Endodermal cell (in vitro differentiated cells): ENCODE data around the gene UBXN11. TPM values are rescaled to one million over a fixed set of nuclear protein-coding genes. Genes with fewer than 3 reads are reported as not detected.

Experiments used
- DNase-seq: peaks from one replicate; pipeline ENCODE4 v3.0.0-alpha.2; 2017
- H3K27ac ChIP-seq: 2 replicates; pipeline ENCODE4 v1.5.1; 2013; ENCODE audit warnings: mild to moderate bottlenecking, low read depth, low read length, moderate library complexity
- H3K27me3 ChIP-seq: 2 replicates; pipeline ENCODE4 v1.6.1; 2013; ENCODE audit warnings: mild to moderate bottlenecking, low read length, moderate library complexity; ENCODE audit not compliant: insufficient read depth, control insufficient read depth, poor library complexity, severe bottlenecking
- H3K36me3 ChIP-seq: 2 replicates; pipeline ENCODE4 v1.7.0; 2013; ENCODE audit warnings: mild to moderate bottlenecking, low read length, moderate library complexity; ENCODE audit not compliant: control insufficient read depth, insufficient read depth
- H3K4me1 ChIP-seq: one replicate; pipeline ENCODE4 v1.7.0; 2013; ENCODE audit warnings: low read length; ENCODE audit not compliant: control insufficient read depth, insufficient read depth
- H3K4me3 ChIP-seq: 2 replicates; pipeline ENCODE4 v1.5.1; 2013; ENCODE audit warnings: mild to moderate bottlenecking, low read length, moderate library complexity
- H3K9ac ChIP-seq: 2 replicates; pipeline ENCODE4 v1.6.1; 2013; ENCODE audit warnings: mild to moderate bottlenecking, low read length, moderate library complexity; ENCODE audit not compliant: poor library complexity, severe bottlenecking; ENCODE audit errors: extremely low read depth
- H3K9me3 ChIP-seq: 2 replicates; pipeline ENCODE4 v1.6.1; 2013; ENCODE audit warnings: mild to moderate bottlenecking, low read length, moderate library complexity; ENCODE audit not compliant: control insufficient read depth
- H3K27ac Mint-ChIP-seq: 2 replicates; pipeline ENCODE4 v1.8.0; 2020; ENCODE audit warnings: mixed read lengths
- H3K27me3 Mint-ChIP-seq: 2 replicates; pipeline ENCODE4 v1.8.0; 2021; ENCODE audit warnings: mild to moderate bottlenecking, mixed read lengths; ENCODE audit not compliant: insufficient read depth
- H3K36me3 Mint-ChIP-seq: 2 replicates; pipeline ENCODE4 v1.8.0; 2020; ENCODE audit warnings: low read depth, mixed read lengths
- H3K4me1 Mint-ChIP-seq: 2 replicates; pipeline ENCODE4 v1.8.0; 2020; ENCODE audit warnings: mixed read lengths
- H3K4me3 Mint-ChIP-seq: 2 replicates; pipeline ENCODE4 v1.8.0; 2020; ENCODE audit warnings: mild to moderate bottlenecking, moderate library complexity, mixed read lengths
- H3K9me3 Mint-ChIP-seq: 2 replicates; pipeline ENCODE4 v1.8.0; 2020; ENCODE audit warnings: mild to moderate bottlenecking, mixed read lengths
- CTCF ChIP-seq: fragments of 200-600 bp; sonication (generic); conservative IDR thresholded peaks from 2 replicates; pipeline ENCODE4 v1.5.0; 2021; ENCODE audit warnings: antibody characterized with exemption, mild to moderate bottlenecking
- WGBS, 2 experiments: methylation state at CpG; one replicate each; pipeline versions ENCODE4 v1.1.5 to v1.1.7; 2013; ENCODE audit warnings: missing lambda C conversion rate in 2 of 2, mixed read lengths in 1 of 2; ENCODE audit not compliant: insufficient coverage in 1 of 2, insufficient read length in 1 of 2; 5-methylcytosine and 5-hydroxymethylcytosine counted together
- total RNA-seq, 2 donors: library from RNA; stranded (reverse); fragmentation: NEBNext Ultra II Directional in 1 of 2; extraction: Animal tissue kit (Norgen Biotek cat#: 25700) in 1 of 2; gene quantifications; 2 replicates in 1 of 2; 3 replicates in 1 of 2; pipeline ENCODE4 v1.2.1, GENCODE V29; 2021

UBXN11 gene
- total RNA-seq, 2 donors from 2014 or later, result 24.3 to 30.3 TPM

- Mint-ChIP-seq H3K4me3 (no peak overlapping the region), H3K36me3 (peaks cover 60% of the 10 kb centered on the region), H3K9me3 (peaks cover 10% of the 10 kb centered on the region), H3K27me3 (no peaks in the 10 kb centered on the region), H3K27ac (no peak overlapping the region), H3K4me1 (no peaks in the 10 kb centered on the region)
- no peak for TF ChIP-seq CTCF
- no peak for DNase-seq
- no peaks in the 10 kb centered on the region for H3K4me1 ChIP-seq
- H3K9ac ChIP-seq, result no peak overlapping the region
- no peak overlapping the region for H3K4me3 ChIP-seq
- no peaks in the 10 kb centered on the region for H3K27me3 ChIP-seq
- H3K9me3 ChIP-seq, result peaks cover 15% of the 10 kb centered on the region
- no peak overlapping the region for H3K27ac ChIP-seq
- WGBS, 2 experiments, result 94 to 96% methylated on average over 6 of the region's 7 CpGs
- H3K36me3 ChIP-seq, result peaks cover 49% of the 10 kb centered on the region
Measured at GRCh38 chr1:26252718-26253117, 53.7 kb downstream of the UBXN11 start.

- 73 to 95% methylated on average over 2 to 4 of the region's 4 CpGs for WGBS, 2 experiments
- H3K9me3 Mint-ChIP-seq, result no peaks in the 10 kb centered on the region
- no peak overlapping the region for H3K9ac ChIP-seq
Measured at GRCh38 chr1:26239936-26240335, 66.5 kb downstream of the UBXN11 start.

GRCh38 chr1:26237230-26237966 lies 69.0 kb downstream of the UBXN11 start:
- WGBS, 2 experiments, result 94 to 96% methylated on average over 4 to 6 of the region's 6 CpGs
- no peak overlapping the region for H3K9ac ChIP-seq
- TF ChIP-seq CTCF, result no peak
- DNase-seq, result no peak
- H3K9me3 ChIP-seq, result peaks cover 8% of the 10 kb centered on the region
- no peaks in the 10 kb centered on the region for H3K4me1 ChIP-seq
- H3K27me3 ChIP-seq, result no peaks in the 10 kb centered on the region
- peaks cover 13% of the 10 kb centered on the region for H3K36me3 ChIP-seq
- Mint-ChIP-seq H3K27ac (no peak overlapping the region), H3K9me3 (no peaks in the 10 kb centered on the region), H3K27me3 (no peaks in the 10 kb centered on the region), H3K4me1 (peaks cover 11% of the 10 kb centered on the region), H3K4me3 (no peak overlapping the region), H3K36me3 (peaks cover 32% of the 10 kb centered on the region)
- H3K4me3 ChIP-seq, result no peak overlapping the region
- H3K27ac ChIP-seq, result no peak overlapping the region

More at GRCh38 chr1:26239936-26240335, 66.5 kb downstream of the UBXN11 start:
- DNase-seq, result no peak
- Mint-ChIP-seq H3K36me3 (peaks cover 53% of the 10 kb centered on the region), H3K4me1 (peaks cover 20% of the 10 kb centered on the region), H3K27ac (no peak overlapping the region), H3K4me3 (no peak overlapping the region), H3K27me3 (no peaks in the 10 kb centered on the region)
- H3K36me3 ChIP-seq, result peaks cover 31% of the 10 kb centered on the region
- no peak for TF ChIP-seq CTCF
- no peak overlapping the region for H3K4me3 ChIP-seq
- no peak overlapping the region for H3K27ac ChIP-seq
- H3K4me1 ChIP-seq, result peaks cover 5% of the 10 kb centered on the region
- H3K27me3 ChIP-seq, result no peaks in the 10 kb centered on the region
- H3K9me3 ChIP-seq, result peaks cover 8% of the 10 kb centered on the region
